T-helper 1 cell treated with Interleukin-12 subunit alpha and Interleukin-12 subunit beta and Interleukin-4 antibody, amounts not matched to agents 30 ng/mL and 1 ng/mL, for 36 hours (primary cell): ENCODE results near the gene GRIN3B. TPM values are rescaled to one million over a fixed set of nuclear protein-coding genes. Genes with fewer than 3 reads are reported as not detected.

ENCODE experiments used
- intact Hi-C: fragments of 100-400 bp; cut with micrococcal nuclease; formaldehyde crosslinking; loops from one replicate; pipeline ENCODE4 v1.15.1; 2024
- total RNA-seq: library from RNA; stranded (reverse); gene quantifications from 2 replicates; pipeline ENCODE4 v1.2.3, GENCODE V29; 2022

The GRIN3B gene
- total RNA-seq, 1 donor from 2014 or later, result not detected

GRCh38 chr19:1039646-1040475 is 39.6 kb downstream of the GRIN3B start, which contains the start of gene ABCA7:
Gene ABCA7 (plus strand): TSS chr19:1040107. CDS start chr19:1041362, 1,255 bp downstream.
- intact Hi-C loops, result loop anchor here (1.0 to 5.0 kb wide), 3 partner anchors 12 to 152 kb away; partner anchors contain the start of gene POLR2E

- intact Hi-C loops, result loop anchor here (1.0 to 5.0 kb wide), 6 partner anchors 12 to 152 kb away; partner anchors contain the start of genes POLR2E, RNU6-2 and TMEM259
Observed at GRCh38 chr19:1040476-1041271, 40.5 kb downstream of the GRIN3B start.

- intact Hi-C loops, result loop anchor here (1.0 to 5.0 kb wide), 5 partner anchors 20 to 151 kb away; partner anchors contain the start of genes POLR2E, RNU6-2 and TMEM259
Observed at GRCh38 chr19:1041272-1041834, 41.1 kb downstream of the GRIN3B start.

GRCh38 chr19:1041835-1042685 is 41.8 kb downstream of the GRIN3B start:
- intact Hi-C loops, result loop anchor here (1.0 to 5.0 kb wide), 5 partner anchors 21 to 150 kb away; partner anchors contain the start of genes POLR2E, RNU6-2 and TMEM259

DNA sequence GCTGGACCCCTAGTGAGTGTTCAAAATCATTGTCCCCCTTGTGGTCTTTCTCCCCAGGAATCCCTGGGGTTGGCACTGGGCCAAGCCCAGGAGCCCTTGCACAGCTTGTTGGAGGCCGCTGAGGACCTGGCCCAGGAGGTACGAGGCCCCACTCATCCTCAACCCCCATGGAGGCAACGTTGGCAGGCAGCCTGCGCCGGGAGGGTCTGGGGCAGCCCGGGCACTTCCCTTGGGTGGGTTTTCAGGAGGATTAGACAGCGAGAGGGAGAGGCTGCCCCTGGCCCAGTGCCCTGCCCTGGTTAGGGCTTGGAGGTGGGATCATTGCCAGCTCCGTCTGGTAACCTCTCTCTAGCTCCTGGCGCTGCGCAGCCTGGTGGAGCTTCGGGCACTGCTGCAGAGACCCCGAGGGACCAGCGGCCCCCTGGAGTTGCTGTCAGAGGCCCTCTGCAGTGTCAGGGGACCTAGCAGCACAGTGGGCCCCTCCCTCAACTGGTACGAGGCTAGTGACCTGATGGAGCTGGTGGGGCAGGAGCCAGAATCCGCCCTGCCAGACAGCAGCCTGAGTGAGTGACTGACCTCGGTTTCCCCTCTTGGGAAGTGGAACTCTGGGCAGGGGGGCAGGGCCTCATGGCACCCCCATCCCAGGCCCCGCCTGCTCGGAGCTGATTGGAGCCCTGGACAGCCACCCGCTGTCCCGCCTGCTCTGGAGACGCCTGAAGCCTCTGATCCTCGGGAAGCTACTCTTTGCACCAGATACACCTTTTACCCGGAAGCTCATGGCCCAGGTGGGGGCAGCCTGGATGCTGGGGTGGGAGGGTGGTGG is 42.7 kb downstream of the GRIN3B start:
- intact Hi-C loops, result loop anchor here (5.0 kb wide), 1 partner anchor 149 kb away; no protein-coding TSS in a partner anchor

DNA sequence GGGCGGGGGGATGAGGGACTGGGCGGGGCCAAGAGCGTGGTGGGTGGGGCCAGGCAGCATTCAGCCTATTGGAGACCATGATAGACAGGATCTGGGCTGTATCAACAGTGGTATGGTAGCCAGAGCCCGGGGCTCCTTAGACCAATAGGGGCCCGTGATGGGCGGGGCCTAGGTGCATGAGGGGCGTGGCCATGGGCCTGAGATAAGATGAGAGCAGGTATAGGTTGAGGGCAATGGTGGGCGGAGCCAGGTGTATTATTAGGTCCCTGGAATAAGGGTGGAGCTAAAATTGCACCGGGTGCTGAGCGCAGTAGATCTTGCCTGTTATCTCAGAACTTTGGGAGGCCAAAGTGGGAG is 45.0 kb downstream of the GRIN3B start:
- intact Hi-C loops, result no loop called here

DNA sequence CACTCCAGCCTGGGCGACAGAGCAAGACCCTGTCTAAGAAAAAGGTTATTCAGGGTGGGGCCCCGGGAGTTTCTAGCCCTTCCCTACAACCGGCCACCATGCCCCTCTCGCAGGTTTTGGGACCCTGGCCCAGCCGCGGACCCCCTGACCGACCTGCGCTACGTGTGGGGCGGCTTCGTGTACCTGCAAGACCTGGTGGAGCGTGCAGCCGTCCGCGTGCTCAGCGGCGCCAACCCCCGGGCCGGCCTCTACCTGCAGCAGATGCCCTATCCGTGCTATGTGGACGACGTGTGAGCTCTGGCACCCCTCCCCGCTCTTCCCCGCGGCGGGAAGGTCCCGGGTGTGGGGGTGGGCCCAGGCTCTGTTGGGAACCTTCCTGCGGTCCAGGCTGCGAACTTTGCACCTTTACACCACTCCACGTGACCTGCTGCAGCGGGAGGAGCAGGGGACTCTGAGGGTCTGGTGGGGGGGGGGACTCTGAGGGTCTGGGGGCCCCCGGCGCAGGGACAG is 46.0 kb downstream of the GRIN3B start:
- intact Hi-C loops, result no loop called here

DNA sequence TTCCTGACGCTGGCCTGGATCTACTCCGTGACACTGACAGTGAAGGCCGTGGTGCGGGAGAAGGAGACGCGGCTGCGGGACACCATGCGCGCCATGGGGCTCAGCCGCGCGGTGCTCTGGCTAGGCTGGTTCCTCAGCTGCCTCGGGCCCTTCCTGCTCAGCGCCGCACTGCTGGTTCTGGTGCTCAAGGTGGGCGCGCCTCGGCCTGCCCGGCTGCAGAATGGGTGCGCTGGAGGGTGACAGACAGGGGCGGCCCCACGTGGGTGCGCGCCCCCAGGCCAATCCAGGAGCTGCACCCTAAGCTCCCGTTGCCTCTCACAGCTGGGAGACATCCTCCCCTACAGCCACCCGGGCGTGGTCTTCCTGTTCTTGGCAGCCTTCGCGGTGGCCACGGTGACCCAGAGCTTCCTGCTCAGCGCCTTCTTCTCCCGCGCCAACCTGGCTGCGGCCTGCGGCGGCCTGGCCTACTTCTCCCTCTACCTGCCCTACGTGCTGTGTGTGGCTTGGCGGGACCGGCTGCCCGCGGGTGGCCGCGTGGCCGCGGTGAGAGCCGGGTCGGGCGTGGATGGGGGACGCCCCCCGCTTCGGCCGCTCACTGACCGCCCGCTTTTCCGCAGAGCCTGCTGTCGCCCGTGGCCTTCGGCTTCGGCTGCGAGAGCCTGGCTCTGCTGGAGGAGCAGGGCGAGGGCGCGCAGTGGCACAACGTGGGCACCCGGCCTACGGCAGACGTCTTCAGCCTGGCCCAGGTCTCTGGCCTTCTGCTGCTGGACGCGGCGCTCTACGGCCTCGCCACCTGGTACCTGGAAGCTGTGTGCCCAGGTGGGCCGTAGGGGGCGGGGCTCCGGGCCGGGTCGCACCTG is 46.8 kb downstream of the GRIN3B start:
- intact Hi-C loops, result no loop called here

GRCh38 chr19:1047696-1048147 is 47.5 kb downstream of the GRIN3B start:
- intact Hi-C loops, result no loop called here

DNA sequence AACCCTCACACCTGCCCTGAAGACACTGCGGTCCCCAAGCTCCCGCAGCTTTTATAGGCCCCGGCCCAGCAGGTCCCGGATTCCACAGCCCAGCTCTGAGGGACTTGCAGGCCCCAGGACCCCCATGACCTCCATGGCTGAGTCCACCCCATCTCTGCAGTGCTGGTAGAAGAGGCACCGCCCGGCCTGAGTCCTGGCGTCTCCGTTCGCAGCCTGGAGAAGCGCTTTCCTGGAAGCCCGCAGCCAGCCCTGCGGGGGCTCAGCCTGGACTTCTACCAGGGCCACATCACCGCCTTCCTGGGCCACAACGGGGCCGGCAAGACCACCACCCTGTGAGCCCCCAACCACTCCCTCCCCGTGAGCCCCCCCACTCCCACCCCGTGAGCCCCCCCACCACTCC is 48.9 kb downstream of the GRIN3B start:
- intact Hi-C loops, result no loop called here

DNA sequence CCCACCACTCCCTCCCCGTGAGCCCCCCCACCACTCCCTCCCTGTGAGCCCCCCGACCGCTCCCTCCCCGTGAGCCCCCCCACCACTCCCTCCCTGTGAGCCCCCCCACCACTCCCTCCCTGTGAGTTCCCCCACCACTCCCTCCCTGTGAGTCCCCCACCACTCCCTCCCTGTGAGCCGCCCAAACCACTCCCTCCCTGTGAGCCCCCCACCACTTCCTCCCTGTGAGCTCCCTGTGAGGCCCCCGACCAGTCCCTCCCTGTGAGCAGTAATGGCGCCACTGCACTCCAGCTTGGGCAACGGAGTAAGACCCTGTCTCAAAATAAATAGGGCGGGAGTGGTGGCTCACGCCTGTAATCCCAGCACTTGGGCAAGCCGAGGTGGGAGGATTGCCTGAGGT is 49.6 kb downstream of the GRIN3B start:
- intact Hi-C loops, result no loop called here

DNA sequence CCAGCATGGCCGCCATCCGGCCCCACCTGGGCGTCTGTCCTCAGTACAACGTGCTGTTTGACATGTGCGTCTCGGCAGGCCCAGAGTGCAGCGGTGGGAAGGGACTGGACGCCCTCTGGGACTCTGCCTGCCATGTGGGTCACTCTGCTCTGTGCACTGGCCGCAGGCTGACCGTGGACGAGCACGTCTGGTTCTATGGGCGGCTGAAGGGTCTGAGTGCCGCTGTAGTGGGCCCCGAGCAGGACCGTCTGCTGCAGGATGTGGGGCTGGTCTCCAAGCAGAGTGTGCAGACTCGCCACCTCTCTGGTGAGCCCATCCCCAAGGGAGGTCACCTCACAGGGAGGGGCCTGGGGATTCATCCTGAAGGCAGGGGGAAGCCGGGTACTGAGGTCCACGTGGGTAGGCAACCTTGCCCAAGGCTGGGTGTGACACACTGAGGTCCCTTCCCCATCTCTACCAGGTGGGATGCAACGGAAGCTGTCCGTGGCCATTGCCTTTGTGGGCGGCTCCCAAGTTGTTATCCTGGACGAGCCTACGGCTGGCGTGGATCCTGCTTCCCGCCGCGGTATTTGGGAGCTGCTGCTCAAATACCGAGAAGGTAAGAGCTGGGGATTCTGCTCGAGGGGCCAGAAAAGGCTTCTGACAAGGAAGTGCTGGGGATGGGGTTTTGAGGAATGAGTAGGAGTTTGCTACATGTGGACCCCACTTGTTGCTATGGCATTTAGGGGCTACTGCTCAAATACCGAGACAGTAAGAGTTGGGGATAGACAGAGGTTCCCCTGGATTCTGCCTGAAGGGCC is 51.0 kb downstream of the GRIN3B start:
- intact Hi-C loops, result no loop called here

- intact Hi-C loops, result no loop called here
Observed at GRCh38 chr19:1051791-1052190, 51.6 kb downstream of the GRIN3B start.

DNA sequence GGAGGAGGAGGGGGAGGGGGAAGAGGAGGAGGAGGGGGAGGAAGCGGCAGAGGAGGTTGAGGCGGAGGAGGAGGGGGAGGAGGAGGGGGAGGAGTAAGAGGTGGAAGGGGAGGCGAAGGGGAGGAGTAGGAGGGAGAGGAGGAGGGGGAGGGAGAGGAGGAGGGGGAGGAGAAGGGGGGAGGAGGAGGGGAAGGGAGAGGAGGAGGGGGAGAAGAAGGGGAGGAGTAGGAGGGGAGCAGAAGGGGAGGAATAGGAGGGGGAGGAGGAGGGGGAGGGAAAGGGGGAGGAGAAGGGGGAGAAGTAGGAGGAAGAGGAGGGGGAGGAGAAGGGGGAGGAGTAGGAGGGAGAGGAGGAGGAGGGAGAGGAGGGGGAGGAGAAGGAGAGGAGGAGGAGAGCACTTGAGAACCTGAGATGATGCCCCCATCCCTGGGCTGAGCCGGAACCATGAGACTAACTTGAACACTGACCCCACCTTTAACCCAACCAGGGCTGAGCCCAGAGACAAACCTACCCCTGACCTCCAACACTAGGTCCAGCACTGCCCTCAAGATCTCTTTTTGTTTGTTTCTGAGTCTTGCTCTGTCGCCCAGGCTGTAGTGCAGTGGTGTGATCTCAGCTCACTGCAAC is 52.2 kb downstream of the GRIN3B start:
- intact Hi-C loops, result no loop called here

DNA sequence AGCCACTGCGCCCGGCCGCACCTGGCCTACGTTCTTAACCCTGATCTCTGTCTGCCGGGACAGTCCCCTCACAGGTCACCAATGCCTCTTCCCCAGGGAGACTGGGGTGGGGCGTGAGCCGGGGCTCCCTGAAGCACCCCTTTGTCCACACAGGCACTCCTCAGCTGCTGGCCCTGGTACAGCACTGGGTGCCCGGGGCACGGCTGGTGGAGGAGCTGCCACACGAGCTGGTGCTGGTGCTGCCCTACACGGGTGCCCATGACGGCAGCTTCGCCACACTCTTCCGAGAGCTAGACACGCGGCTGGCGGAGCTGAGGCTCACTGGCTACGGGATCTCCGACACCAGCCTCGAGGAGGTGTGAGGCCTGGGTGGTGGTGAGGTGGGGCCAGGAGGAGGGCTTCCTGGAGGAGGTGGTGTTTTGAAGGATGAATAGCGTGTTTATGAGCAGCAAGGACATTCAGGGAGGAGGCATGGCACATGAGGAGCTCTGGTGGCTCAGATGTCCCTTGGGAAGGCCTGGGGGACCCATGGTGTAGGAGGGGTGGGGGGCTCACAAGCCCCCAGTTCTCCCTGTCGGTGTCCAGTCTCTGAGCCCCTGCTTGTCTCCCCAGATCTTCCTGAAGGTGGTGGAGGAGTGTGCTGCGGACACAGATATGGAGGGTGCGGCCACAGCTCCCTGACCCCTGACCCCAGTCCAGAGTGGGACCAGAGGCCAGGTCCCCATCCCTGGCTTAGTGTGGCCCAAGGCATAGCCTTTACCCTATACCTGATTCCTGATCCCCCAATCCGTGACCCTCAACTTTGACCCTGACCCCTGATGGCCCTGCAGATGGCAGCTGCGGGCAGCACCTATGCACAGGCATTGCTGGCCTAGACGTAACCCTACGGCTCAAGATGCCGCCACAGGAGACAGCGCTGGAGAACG is 53.2 kb downstream of the GRIN3B start:
- intact Hi-C loops, result no loop called here
